Right atrium auricular region (tissue), 2 donors: ENCODE measurements around the gene CDX2. TPM values are rescaled to one million over a fixed set of nuclear protein-coding genes. Genes with fewer than 3 reads are reported as not detected.

Experiments
- DNase-seq: peaks from one replicate; pipeline ENCODE4 v3.0.0-alpha.2; 2019; ENCODE audit warnings: low spot score
- H3K27ac ChIP-seq, 2 donors: fragments of 200-600 bp; sonication (generic); 1 replicate in 1 of 2; 2 replicates in 1 of 2; pipeline ENCODE4 v1.5.1; 2016 to 2019
- H3K27me3 ChIP-seq, 2 donors: fragments of 200-600 bp; sonication (generic); one replicate each; pipeline versions ENCODE4 v1.5.1 to v1.6.0; 2017 to 2019
- H3K36me3 ChIP-seq: fragments of 200-600 bp; sonication (generic); one replicate; pipeline ENCODE4 v1.5.1; 2016
- H3K4me1 ChIP-seq, 2 donors: fragments of 200-600 bp; sonication (generic); one replicate each; pipeline versions ENCODE4 v1.5.1 to v1.6.0; 2017 to 2019
- H3K4me3 ChIP-seq, 2 donors: fragments of 200-600 bp; sonication (generic); 1 replicate in 1 of 2; 2 replicates in 1 of 2; pipeline ENCODE4 v1.5.1; 2017 to 2019; ENCODE audit warnings: mild to moderate bottlenecking in 1 of 2, moderate library complexity in 1 of 2
- H3K9me3 ChIP-seq, 2 donors: fragments of 200-600 bp; sonication (generic); one replicate each; pipeline ENCODE4 v1.5.1; 2019
- total RNA-seq, 2 donors: library from RNA; depleted of rRNA; stranded (reverse); fragments of >200 nt; gene quantifications; one replicate each; pipeline ENCODE4 v1.1.0, GENCODE V29; 2016
- TF ChIP-seq, protein P1 (sequence below), 2 donors: fragments of 200-600 bp; sonication (generic); IDR thresholded peaks; one replicate each; pipeline ENCODE4 v1.5.1; 2019; ENCODE audit warnings: antibody characterized with exemption in 2 of 2

The CDX2 gene
- total RNA-seq, 2 donors from 2014 or later = not detected

- peaks cover 0 to 38% of the 10 kb centered on the region in 2 donors for H3K4me1 ChIP-seq
- no peaks in the 10 kb centered on the region for H3K36me3 ChIP-seq
- H3K4me3 ChIP-seq = peak within 1 kb of the TSS in 1 of 2 donors; percentile 45
- H3K27me3 ChIP-seq = peaks cover 66 to 89% of the 10 kb centered on the region in 2 donors
- no peak within 1 kb of the TSS for H3K27ac ChIP-seq
- H3K9me3 ChIP-seq = no peaks in the 10 kb centered on the region
- TF ChIP-seq, protein P1, sequence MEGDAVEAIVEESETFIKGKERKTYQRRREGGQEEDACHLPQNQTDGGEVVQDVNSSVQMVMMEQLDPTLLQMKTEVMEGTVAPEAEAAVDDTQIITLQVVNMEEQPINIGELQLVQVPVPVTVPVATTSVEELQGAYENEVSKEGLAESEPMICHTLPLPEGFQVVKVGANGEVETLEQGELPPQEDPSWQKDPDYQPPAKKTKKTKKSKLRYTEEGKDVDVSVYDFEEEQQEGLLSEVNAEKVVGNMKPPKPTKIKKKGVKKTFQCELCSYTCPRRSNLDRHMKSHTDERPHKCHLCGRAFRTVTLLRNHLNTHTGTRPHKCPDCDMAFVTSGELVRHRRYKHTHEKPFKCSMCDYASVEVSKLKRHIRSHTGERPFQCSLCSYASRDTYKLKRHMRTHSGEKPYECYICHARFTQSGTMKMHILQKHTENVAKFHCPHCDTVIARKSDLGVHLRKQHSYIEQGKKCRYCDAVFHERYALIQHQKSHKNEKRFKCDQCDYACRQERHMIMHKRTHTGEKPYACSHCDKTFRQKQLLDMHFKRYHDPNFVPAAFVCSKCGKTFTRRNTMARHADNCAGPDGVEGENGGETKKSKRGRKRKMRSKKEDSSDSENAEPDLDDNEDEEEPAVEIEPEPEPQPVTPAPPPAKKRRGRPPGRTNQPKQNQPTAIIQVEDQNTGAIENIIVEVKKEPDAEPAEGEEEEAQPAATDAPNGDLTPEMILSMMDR (IDR thresholded peaks at IDR 0.05) = no peak
- DNase-seq = no peak
Observed at GRCh38 chr13:27919934-27920676, 49.0 kb downstream of the CDX2 start, which contains the start of gene PDX1. TSS of gene PDX1 (plus strand) at chr13:27920000. CDS start at chr13:27920139, 139 bp downstream.

- Histone ChIP-seq H3K36me3 (no peaks in the 10 kb centered on the region), H3K4me3 (peak overlapping the region in 1 of 2 donors; percentile 45), H3K4me1 (peaks cover 0 to 38% of the 10 kb centered on the region in 2 donors), H3K27ac (no peak overlapping the region), H3K9me3 (no peaks in the 10 kb centered on the region), H3K27me3 (peaks cover 65 to 85% of the 10 kb centered on the region in 2 donors)
- TF ChIP-seq, protein P1 (IDR thresholded peaks at IDR 0.05) = no peak
- DNase-seq = no peak
Observed at GRCh38 chr13:27919659-27919933, 49.5 kb downstream of the CDX2 start.

DNA sequence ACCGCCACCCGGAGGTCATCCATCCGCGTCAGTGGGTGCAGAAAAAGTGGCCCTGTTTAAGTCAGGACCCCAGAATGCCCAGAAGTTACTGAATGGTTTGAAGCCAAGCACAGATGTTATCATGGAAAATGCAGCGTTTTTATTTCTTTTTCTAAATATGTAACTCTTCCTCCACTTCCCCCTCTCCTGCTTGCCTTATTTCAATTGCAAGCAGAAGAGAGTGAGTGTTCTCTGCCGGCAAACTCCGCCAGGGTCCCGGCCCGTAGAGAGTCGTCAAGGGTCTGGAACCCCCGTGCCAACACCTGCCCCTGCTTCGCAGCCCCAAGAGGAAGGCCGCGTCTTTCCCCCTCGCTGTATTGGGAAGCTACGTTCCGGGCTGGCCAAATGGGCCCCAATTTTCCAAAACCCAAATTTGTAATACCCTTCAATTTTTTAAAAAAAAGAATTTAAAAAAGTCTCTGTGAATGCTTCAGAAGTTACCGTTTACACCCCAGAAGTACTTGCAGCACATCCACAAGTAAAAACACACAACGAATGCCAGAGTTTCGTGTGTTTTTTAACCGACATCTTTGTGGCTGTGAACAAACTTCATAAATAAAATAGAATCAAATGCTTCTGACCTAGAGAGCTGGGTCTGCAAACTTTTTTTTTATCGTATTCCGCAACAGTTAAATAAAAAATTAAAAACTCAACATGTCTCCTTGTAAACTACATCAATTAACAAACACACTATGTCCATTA lies 50.0 kb downstream of the CDX2 start:
- TF ChIP-seq, protein P1 (IDR thresholded peaks at IDR 0.05) = no peak
- Histone ChIP-seq H3K9me3 (no peaks in the 10 kb centered on the region), H3K36me3 (no peaks in the 10 kb centered on the region), H3K4me1 (peaks cover 0 to 38% of the 10 kb centered on the region in 2 donors), H3K27me3 (peaks cover 64 to 80% of the 10 kb centered on the region in 2 donors), H3K4me3 (no peak overlapping the region), H3K27ac (no peak overlapping the region)
- DNase-seq = no peak

GRCh38 chr13:27918041-27918917 lies 50.8 kb downstream of the CDX2 start:
- Histone ChIP-seq H3K4me1 (peaks cover 0 to 38% of the 10 kb centered on the region in 2 donors), H3K27ac (no peak overlapping the region), H3K27me3 (peaks cover 59 to 74% of the 10 kb centered on the region in 2 donors), H3K9me3 (no peaks in the 10 kb centered on the region), H3K36me3 (no peaks in the 10 kb centered on the region), H3K4me3 (no peak overlapping the region)
- DNase-seq = no peak
- TF ChIP-seq, protein P1 (IDR thresholded peaks at IDR 0.05) = no peak

- DNase-seq = no peak
- no peak overlapping the region for H3K4me3 ChIP-seq
- H3K27ac ChIP-seq = no peak overlapping the region
- no peaks in the 10 kb centered on the region for H3K9me3 ChIP-seq
- no peaks in the 10 kb centered on the region for H3K36me3 ChIP-seq
- peaks cover 0 to 38% of the 10 kb centered on the region in 2 donors for H3K4me1 ChIP-seq
- peaks cover 55 to 65% of the 10 kb centered on the region in 2 donors for H3K27me3 ChIP-seq
- TF ChIP-seq, protein P1 (IDR thresholded peaks at IDR 0.05) = no peak
Observed at GRCh38 chr13:27917121-27917947, 51.8 kb downstream of the CDX2 start.
